Body of pancreas (tissue), 4 donors: Measurements from ENCODE around the gene PEPD. TPM values are rescaled to one million over a fixed set of nuclear protein-coding genes. Genes with fewer than 3 reads are reported as not detected.

Experiments used
- ATAC-seq: fragments of 150-250 bp; one replicate; pipeline ENCODE4 v1.9.1; 2016
- DNase-seq, 4 donors: peaks; one replicate each; pipeline ENCODE4 v3.0.0-alpha.2; 2019
- H3K27ac ChIP-seq, 4 donors: fragments of 200-600 bp; sonication (generic); 1 replicate in 3 of 4; 2 replicates in 1 of 4; pipeline versions ENCODE4 v1.5.1 to v1.6.1; 2016 to 2019; ENCODE audit warnings: mild to moderate bottlenecking in 1 of 4, mixed read lengths in 1 of 4, moderate library complexity in 1 of 4
- H3K27me3 ChIP-seq, 2 donors: fragments of 200-600 bp; sonication (generic); one replicate each; pipeline ENCODE4 v1.6.0; 2016; ENCODE audit warnings: mild to moderate bottlenecking in 1 of 2
- H3K36me3 ChIP-seq, 2 donors: fragments of 200-600 bp; sonication (generic); replicated peaks in 1 of 2; 2 replicates each; pipeline ENCODE4 v1.5.1; 2016; ENCODE audit warnings: low read depth in 2 of 2; ENCODE audit not compliant: insufficient read depth in 1 of 2
- H3K4me1 ChIP-seq: fragments of 200-600 bp; sonication (generic); one replicate; pipeline ENCODE4 v1.6.0; 2016
- H3K4me3 ChIP-seq, 2 donors: fragments of 200-600 bp; sonication (generic); 1 replicate in 1 of 2; 2 replicates in 1 of 2; pipeline ENCODE4 v1.5.1; 2016 to 2019
- H3K9me3 ChIP-seq, 3 donors: fragments of 200-600 bp; sonication (generic); 1 replicate in 2 of 3; 2 replicates in 1 of 3; pipeline ENCODE4 v1.5.1; 2016
- POLR2A ChIP-seq, 3 donors: fragments of 450-650 bp; IDR thresholded peaks; one replicate each; pipeline ENCODE4 v1.6.1; 2016; ENCODE audit warnings: antibody characterized with exemption in 3 of 3, mild to moderate bottlenecking in 2 of 3
- WGBS, 2 donors: methylation state at CpG; one replicate each; pipeline ENCODE4 v1.1.5; 2017; 5-methylcytosine and 5-hydroxymethylcytosine counted together
- intact Hi-C: fragments of 100-400 bp; cut with DNase I; formaldehyde crosslinking; loops from one replicate; pipeline ENCODE4 v1.15.1; 2023
- total RNA-seq, 2 donors: library from RNA; depleted of rRNA; stranded (reverse); fragments of >200 nt; gene quantifications; one replicate each; pipeline ENCODE4 v1.1.0, GENCODE V29; 2016
- TF ChIP-seq, protein P1 (sequence below), 7 experiments: fragments of 450-650 bp in 4 of 7; fragments of 200-600 bp in 3 of 7; sonication (generic) in 3 of 7; IDR thresholded peaks; one replicate each; pipeline ENCODE4 v1.5.1; 2016 to 2019; ENCODE audit warnings: antibody characterized with exemption in 7 of 7

Gene PEPD
- total RNA-seq, 2 donors from 2014 or later: 33.2 to 54.7 TPM

DNA sequence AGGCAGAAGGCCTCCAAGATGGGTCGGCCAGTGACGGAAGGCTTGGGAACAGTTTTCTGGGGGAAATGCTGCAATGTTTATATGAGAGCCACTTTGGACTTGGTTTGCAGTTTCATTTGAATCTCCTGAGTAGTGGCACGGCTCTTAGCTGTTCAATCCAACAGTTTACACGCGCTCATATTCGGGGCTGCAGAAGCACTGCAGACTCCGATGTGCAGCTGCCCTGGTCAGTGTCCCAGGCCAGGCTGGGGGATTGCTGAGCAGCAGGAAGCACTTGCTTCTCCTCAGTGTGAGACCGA lies 116.4 kb downstream of the PEPD start:
- WGBS, 2 donors: 84 to 100% methylated on average over 2 to 8 of the region's 8 CpGs
- Histone ChIP-seq H3K27me3 (no peaks in the 10 kb centered on the region), H3K9me3 (no peaks in the 10 kb centered on the region), H3K4me3 (no peak overlapping the region), H3K36me3 (no peaks in the 10 kb centered on the region), H3K27ac (no peak overlapping the region), H3K4me1 (peaks cover 25% of the 10 kb centered on the region)
- DNase-seq (no peak), ATAC-seq (no peak)
- no peak for TF ChIP-seq POLR2A (IDR thresholded peaks at IDR 0.05)
- TF ChIP-seq, protein P1, sequence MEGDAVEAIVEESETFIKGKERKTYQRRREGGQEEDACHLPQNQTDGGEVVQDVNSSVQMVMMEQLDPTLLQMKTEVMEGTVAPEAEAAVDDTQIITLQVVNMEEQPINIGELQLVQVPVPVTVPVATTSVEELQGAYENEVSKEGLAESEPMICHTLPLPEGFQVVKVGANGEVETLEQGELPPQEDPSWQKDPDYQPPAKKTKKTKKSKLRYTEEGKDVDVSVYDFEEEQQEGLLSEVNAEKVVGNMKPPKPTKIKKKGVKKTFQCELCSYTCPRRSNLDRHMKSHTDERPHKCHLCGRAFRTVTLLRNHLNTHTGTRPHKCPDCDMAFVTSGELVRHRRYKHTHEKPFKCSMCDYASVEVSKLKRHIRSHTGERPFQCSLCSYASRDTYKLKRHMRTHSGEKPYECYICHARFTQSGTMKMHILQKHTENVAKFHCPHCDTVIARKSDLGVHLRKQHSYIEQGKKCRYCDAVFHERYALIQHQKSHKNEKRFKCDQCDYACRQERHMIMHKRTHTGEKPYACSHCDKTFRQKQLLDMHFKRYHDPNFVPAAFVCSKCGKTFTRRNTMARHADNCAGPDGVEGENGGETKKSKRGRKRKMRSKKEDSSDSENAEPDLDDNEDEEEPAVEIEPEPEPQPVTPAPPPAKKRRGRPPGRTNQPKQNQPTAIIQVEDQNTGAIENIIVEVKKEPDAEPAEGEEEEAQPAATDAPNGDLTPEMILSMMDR (IDR thresholded peaks at IDR 0.05): no peak
- intact Hi-C loops: no loop called here

GRCh38 chr19:33404506-33405253 lies 116.9 kb downstream of the PEPD start:
- H3K27me3 ChIP-seq: no peaks in the 10 kb centered on the region
- intact Hi-C loops: no loop called here
- WGBS, 2 donors: 73 to 78% methylated on average over 16 to 18 of the region's 18 CpGs
- H3K4me1 ChIP-seq: peaks cover 25% of the 10 kb centered on the region
- ATAC-seq: no peak
- no peak overlapping the region for H3K4me3 ChIP-seq
- H3K27ac ChIP-seq: no peak overlapping the region
- no peaks in the 10 kb centered on the region for H3K9me3 ChIP-seq
- TF ChIP-seq, protein P1 (IDR thresholded peaks at IDR 0.05): no peak
- no peak for TF ChIP-seq POLR2A (IDR thresholded peaks at IDR 0.05)
- H3K36me3 ChIP-seq: no peaks in the 10 kb centered on the region
- peak in 2 of 4 donors; percentile 5 to 10 for DNase-seq

GRCh38 chr19:33403973-33404304 lies 117.7 kb downstream of the PEPD start:
- Histone ChIP-seq H3K9me3 (no peaks in the 10 kb centered on the region), H3K27ac (peak overlapping the region in 3 of 4 donors; percentile 47 to 73 (median 58)), H3K27me3 (no peaks in the 10 kb centered on the region), H3K36me3 (no peaks in the 10 kb centered on the region), H3K4me1 (peaks cover 25% of the 10 kb centered on the region), H3K4me3 (no peak overlapping the region)
- no peak for TF ChIP-seq POLR2A (IDR thresholded peaks at IDR 0.05)
- TF ChIP-seq, protein P1 (IDR thresholded peaks at IDR 0.05): no peak
- intact Hi-C loops: no loop called here
- ATAC-seq (no peak), DNase-seq (peak in 2 of 4 donors; percentile 15 to 38)
- 70 to 77% methylated on average over 5 to 6 of the region's 6 CpGs for WGBS, 2 donors

DNA sequence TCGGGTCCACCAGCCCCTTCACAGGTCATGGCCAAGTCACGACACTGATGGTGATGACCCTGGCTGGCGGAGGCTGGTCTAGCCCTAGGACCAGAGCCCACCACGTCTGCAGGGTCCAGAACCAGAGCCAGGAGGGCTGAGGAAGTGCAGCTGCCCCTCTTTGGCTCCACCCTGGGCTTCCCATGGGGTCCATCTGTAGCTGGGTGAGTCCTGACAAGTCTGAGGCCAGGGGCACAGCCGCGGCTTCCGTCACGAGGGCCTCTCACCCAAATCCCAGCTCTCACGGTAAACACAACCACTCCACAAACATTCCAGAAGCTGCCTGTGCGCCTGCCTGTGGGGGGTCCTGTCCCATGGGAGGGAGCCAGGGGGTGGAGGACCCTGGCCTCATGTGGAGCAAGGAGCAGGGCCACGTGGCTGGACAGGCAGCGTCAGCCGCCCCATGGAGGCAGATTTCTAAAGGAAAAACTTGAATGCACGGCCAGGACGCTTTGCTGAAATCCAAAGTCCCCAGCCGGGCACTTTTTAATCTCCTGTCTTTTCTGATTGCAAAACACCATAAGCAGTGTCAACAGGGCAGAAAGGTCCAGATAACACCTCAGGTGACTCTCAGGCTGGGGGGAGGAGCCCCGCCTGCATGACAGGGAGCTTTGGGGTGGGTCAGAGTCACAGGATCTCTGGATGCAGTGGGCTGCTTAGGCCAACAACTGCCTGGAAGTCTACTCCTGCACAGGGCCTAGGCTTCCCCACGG lies 118.2 kb downstream of the PEPD start:
- DNase-seq (peak; percentile 52 to 78 (median 61)), ATAC-seq (peak; percentile 67)
- no peak overlapping the region for H3K4me3 ChIP-seq
- WGBS, 2 donors: 17 to 41% methylated on average over 5 to 17 of the region's 18 CpGs
- intact Hi-C loops: no loop called here
- no peaks in the 10 kb centered on the region for H3K9me3 ChIP-seq
- peaks cover 25% of the 10 kb centered on the region for H3K4me1 ChIP-seq
- peak in 1 of 3 donors; percentile 7 for TF ChIP-seq POLR2A (IDR thresholded peaks at IDR 0.05)
- TF ChIP-seq, protein P1 (IDR thresholded peaks at IDR 0.05): no peak
- no peaks in the 10 kb centered on the region for H3K27me3 ChIP-seq
- no peaks in the 10 kb centered on the region for H3K36me3 ChIP-seq
- peak overlapping the region in 3 of 4 donors; percentile 47 to 73 (median 58) for H3K27ac ChIP-seq
